Activated effector memory CD4-positive, alpha-beta T cell treated with Interleukin-2 at 50 U/mL for 16 hours (primary cell): Measurements from ENCODE around the gene ID1.
"Not testable (repeated sequence)": the region's sequence is repeated elsewhere in the genome, so short reads cannot be mapped to it uniquely, and the experiment has no call there.

Experiments used
- DNase-seq: peaks from one replicate; pipeline ENCODE4 v3.0.0-alpha.2; 2020

Gene ID1

DNA sequence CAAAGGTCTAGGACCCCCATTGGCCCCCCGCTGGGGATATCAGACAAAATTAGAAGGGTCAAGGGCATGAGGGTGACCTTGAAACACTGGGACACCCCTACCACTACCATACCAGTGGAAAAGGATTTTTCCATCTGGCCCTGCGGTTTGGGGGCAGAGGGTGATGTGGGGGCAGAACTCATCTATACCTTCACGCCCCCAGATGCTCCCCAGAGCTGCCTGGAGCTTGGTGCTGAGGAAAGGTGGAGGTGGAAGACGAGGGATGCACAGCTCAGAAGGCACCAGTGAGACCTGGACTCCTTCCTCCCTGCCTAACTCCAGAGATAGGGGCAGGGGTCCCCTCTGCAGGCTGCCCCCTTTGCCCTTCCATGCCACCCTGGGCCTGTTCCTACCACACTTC, 33.7 kb downstream of the ID1 start:
- no peak for DNase-seq

DNA sequence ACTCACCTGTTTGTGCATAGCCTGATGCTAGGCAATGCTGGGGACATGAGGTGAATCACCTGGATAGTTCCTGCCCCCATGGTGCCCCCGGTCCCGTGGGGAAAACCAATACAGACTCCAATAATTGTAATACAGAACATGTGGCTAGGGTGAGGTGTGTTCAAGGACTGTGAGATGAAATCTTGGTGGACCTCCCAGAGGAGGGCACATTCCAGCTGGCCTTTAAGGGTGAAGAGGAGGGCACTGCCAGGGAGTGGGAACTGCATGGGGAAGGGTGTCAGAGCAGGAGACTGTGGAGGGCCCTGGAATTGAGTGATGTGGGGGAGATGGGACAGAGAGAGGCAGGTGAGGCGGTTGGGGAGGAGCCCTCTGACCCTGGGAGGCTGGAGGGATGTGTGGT, 35.2 kb downstream of the ID1 start:
- no peak for DNase-seq

DNA sequence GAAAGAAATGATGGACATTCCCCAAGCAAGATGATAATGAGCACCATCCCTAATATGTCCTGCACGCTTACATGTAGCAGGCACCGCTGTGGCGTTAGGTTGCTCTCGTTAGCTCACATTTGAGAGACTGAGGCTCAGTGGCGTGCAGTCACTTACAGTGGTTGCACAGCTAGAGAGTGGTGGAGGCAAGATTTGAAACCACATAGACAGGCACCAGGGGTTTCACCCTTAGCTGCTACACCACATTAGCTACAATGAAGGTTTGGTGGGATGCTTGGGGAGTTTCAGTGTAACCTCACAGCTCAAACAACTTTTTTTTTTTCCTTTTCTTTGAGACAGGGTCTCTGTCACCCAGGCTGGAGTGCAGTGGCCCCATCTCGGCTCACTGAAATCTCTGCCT, 36.3 kb downstream of the ID1 start:
- DNase-seq: no peak

DNA sequence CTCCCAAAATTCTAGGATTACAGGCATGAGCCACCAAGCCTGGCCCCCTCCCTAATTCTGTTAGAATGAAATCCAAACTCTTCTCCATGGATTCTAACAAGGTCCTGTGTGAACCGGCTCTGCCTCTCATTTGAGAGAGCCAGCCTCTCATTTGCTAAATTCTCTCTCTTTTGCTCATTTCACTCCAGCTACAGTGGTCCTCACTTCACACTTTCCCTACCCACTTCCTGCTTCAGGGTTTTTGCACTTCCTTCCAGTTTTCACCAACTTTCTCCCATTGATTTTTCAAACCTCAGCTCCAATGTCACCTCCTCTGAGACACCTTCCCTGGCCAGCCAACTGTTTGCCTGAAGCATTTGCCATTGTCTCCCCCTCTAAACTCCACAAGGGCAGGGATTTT, 37.7 kb downstream of the ID1 start:
- DNase-seq: no peak

DNA sequence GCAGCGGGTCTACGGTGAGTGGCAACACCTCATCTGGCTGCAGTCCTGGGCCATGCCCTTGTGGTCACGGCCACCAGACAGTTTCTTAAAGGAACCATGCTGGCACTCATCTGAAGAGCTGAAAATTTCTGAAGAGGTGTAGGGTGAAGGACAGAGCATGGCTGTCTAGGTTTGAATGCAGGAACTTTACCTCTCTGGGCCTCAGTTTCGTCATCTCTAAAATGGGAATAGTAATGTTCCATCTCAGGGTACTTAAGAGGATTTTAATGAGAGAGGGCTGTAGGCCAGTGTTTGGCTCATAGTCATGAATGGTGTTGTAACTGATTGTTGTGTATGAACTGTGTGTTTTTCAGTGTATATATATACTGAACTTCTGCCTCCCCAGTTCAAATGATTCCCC, 38.4 kb downstream of the ID1 start:
- no peak for DNase-seq

DNA sequence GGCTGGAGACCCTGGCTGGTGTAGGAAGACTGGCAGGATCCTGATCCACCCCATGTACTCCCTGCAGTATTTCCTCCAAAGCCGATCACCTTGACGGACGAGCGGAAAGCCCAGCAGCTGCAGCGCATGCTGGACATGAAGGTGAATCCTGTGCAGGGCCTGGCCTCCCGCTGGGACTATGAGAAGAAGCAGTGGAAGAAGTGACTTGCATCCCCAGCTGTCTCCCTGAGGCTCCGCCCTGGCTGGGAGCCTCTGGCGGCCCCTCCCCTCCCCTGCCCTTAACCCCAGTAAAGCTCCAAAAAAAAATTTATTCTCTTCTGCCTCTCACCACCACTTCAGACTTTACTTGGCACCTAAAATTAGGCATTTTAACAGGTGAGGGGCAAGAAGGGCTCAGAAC, 39.6 kb downstream of the ID1 start:
- DNase-seq: no peak

DNA sequence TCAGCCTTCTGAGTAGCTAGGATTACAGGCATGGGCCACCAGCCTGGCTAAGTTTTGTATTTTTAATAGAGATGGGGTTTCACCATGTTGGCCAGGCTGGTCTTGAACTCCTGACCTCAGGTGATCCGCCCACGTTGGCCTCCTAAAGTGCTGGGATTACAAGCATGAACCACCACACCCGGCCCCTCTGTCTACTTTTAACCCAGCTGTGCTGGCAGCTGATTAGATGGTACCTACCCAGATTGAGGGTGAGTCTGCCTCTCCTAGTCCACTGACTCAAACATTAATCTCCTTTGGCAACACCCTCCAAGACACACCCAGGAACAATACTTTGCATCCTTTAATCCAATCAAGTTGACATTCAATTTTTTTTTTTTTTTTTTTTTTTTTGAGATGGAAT, 43.0 kb downstream of the ID1 start:
- not testable (repeated sequence) for DNase-seq

DNA sequence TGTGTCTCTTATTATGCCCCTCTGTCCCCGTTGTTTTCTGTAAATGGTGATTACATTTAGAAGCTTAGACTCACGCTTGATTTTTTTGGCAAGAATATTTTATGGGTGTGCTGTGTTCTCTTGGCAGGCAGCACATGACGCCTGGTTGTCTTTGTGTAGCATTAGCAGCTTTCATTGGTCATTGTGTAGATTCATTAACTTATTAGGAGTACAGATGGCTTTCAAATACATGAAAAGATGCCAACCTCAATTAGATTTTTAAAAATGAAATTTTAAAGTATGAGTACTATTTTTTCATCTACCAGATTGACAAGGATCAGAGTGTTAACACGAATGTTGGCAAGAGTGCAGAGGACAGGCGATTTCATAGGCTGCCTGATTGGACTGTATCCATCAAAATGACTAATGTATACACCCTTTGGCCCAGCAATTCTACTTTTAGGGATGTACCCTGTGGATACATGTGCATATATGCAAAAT, 47.9 kb downstream of the ID1 start:
- DNase-seq: no peak

DNA sequence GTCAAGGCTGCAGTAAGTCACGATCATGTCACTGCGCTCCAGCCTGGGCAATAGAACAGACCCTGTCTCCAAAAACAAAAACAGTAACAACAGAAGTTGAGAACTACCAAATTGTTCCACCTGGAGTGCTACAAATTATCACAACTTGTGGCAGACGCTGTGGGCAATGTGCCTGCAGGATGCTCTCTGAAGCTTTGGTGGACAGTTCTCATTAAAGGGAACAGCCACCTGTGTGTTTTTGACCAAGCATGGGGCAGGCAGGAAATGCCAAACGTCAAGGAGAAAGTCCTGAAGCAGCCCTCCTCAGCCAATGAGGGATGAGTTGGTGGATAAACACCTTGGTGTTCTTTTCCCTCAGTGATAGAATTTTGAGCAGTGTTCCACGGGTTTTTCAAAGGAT, 48.5 kb downstream of the ID1 start:
- DNase-seq: no peak

DNA sequence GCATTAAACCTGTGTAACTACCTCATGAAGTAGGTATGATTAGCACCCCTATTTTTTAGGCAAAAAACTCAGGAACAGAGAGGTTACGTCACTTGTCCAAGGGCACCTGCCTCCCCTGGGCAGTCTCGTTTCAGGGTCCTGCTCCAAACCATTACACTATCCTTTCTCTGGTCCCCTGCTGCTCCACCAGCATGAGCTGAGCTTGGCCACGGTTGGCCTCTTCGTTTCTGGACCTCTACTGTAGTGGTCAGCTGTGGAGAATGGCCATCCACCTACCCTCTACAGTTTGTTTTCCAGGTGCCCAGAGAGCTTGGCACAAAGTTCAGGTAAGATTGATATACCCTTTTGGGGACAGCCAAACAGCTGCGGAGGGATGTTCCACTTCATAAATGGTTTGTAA, 49.4 kb downstream of the ID1 start:
- no peak for DNase-seq
